NCI-H1436 treated with DMSO at 0.1 percent for 48 hours (cell line): Measurements from ENCODE around the gene CCNI2.
"Not testable (repeated sequence)": the region's sequence is repeated elsewhere in the genome, so short reads cannot be mapped to it uniquely, and the experiment has no call there.

Experiments
- DNase-seq: peaks from one replicate; lab custom pipeline; 2025; lab: John Stamatoyannopoulos, UW

The CCNI2 gene

DNA sequence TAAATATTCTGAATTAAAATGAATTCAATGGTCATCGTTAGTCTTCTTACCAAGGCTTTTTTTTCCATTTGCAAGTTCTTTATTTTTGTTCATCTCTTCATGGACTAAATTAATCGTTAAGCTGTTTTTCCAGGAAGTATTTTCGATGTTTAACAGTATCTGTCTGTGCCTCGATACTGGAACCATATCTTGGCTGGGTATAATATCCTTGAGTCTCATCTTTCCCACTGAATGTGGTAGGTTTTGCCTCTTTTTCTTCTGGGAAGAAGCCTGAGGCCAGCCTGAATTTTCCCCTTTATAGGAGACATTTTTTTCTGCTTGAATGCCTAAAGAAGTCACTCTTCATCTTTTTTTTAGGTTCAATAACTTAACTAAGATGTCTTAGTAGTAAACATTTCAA, 33.8 kb downstream of the CCNI2 start:
- DNase-seq, result no peak

GRCh38 chr5:132782101-132782500, 34.9 kb downstream of the CCNI2 start:
- DNase-seq, result no peak

GRCh38 chr5:132785365-132785764, 38.1 kb downstream of the CCNI2 start:
- no peak for DNase-seq

- no peak for DNase-seq
Measured at GRCh38 chr5:132785864-132786263, 38.6 kb downstream of the CCNI2 start.

- no peak for DNase-seq
Measured at GRCh38 chr5:132787076-132787475, 39.9 kb downstream of the CCNI2 start.

GRCh38 chr5:132788508-132788907, 41.3 kb downstream of the CCNI2 start:
- no peak for DNase-seq

DNA sequence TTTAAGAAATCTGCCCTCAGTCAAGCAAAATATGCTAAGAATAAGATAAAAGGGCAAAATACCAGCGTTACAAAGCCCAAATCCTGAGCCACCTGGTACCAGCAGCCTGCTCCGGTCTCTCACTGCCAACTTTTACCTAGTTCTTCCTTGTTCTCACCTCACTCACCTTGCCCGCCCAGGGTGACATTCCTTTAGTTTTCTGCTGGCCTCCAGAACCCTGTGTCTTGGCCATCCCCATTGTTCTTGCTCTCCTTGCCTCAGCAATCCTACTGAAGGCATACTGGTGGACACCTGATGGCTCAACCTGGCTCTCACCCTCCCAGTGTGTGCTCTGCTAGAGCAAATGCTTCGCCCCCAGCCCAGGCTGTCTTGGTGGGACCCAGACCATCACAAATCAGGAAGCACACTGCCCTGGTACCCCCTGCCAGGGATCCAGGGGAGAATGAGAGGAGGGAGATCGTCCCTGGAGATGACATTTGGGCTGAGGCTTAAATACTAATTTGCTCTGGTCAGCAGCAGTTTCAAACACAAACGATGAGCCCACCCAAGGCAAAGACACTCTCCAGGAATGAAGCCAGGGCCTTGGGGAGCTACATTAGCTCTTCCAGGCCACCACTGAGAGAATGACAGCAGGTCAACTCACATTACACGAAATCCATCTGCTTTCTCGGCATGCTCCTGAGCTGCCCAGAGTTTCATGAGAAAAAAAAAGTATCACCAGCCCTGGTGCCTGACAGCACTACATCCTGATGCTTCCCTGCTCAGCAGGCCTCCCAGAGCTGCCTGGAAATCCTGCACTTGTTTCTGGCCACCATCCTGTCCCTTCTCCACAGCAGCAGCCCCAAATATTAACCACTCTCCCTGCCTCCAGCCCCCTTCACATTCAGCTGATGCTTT, 42.0 kb downstream of the CCNI2 start:
- DNase-seq, result no peak

GRCh38 chr5:132790201-132790865, 43.1 kb downstream of the CCNI2 start:
- DNase-seq, result no peak

- DNase-seq, result no peak
Measured at GRCh38 chr5:132791026-132791425, 43.8 kb downstream of the CCNI2 start.

GRCh38 chr5:132797651-132798050, 50.4 kb downstream of the CCNI2 start:
- DNase-seq, result no peak

- DNase-seq, result no peak
Measured at GRCh38 chr5:132799392-132799791, 52.2 kb downstream of the CCNI2 start.

GRCh38 chr5:132800545-132800944, 53.3 kb downstream of the CCNI2 start:
- no peak for DNase-seq

DNA sequence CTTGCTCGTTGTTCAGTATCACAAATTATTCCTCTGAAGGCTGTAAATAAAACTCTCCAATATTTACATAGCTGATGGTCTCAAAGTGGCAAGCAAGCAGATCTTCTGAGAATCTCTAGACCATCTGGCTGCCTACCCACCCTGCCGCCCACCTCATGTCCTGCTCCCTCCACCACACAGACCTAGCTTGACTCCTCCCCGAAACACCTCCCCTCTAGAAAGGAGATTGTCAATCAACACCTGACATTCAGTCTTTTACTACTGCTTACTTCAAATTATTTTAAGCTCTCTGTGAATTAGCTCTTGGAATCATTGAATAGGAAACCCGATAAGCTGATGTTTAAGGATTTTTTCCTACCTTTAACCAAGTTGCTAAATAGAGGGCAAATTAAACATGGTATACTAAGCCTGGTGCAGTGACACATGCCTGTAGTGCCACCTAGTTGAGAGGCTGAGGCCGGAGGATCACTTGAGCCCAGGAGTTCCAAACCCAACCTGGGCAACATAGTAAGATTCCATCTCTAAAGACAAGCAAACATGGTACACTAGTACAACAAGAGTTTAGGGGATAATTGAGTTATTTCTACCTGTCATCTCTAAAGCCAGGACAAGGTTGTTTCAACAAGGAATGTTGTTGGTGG, 54.9 kb downstream of the CCNI2 start:
- DNase-seq, result no peak

- not testable (repeated sequence) for DNase-seq
Measured at GRCh38 chr5:132802685-132803066, 55.5 kb downstream of the CCNI2 start.
